C4-2B (cell line): ENCODE results near the gene CT83.

ENCODE experiments used
- CTCF ChIP-seq: fragments of 450-650 bp; conservative IDR thresholded peaks from 2 replicates; pipeline ENCODE4 v1.5.1; 2017; ENCODE audit warnings: mild to moderate bottlenecking
- ZFX ChIP-seq: fragments of 450-650 bp; IDR thresholded peaks from 2 replicates; pipeline ENCODE4 v1.6.1; 2017

DNA sequence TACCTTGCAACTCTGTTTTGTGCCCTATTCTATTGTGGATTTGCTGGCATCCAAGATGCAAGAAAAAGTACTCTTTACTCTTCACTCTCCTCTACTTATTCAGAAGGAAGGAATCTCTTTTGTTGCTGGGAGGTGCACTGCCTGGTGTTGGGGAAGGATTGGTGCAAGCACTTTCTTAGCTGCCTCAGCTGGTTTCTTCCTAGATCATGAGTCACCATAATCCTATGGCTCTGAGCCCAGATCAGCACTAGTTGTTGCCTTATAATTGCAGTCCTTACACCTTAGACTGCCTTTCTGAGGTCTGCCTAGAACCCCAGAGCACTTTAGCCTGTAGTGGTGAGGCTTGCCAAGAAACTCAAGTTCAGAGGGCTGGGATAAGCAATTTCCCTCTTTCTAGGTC lies 37.0 kb upstream of the CT83 start:
- TF ChIP-seq CTCF (no peak), ZFX (no peak)
